ENCODE data around the gene ACSL4.

DNA sequence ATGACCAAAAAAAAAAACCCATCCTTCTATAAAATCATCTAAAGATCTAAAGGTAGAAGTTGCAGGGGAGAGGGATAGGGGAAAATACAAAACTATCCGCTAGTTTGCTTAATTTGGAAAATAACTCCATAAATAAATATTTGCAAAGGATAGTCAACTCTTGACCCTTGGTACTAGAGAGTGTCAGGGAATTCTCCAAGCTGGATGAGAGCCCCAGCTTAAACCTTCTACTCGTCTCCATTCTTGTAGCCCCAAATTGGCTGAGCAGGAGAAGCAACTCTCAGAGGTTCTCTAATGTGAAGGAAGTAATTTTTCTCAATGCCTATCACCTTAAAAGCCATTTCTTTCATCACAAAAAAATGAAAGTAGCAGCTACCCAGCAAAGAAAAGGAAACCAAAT lies 35.2 kb downstream of the ACSL4 start:
- TF ChIP-seq, protein P1, sequence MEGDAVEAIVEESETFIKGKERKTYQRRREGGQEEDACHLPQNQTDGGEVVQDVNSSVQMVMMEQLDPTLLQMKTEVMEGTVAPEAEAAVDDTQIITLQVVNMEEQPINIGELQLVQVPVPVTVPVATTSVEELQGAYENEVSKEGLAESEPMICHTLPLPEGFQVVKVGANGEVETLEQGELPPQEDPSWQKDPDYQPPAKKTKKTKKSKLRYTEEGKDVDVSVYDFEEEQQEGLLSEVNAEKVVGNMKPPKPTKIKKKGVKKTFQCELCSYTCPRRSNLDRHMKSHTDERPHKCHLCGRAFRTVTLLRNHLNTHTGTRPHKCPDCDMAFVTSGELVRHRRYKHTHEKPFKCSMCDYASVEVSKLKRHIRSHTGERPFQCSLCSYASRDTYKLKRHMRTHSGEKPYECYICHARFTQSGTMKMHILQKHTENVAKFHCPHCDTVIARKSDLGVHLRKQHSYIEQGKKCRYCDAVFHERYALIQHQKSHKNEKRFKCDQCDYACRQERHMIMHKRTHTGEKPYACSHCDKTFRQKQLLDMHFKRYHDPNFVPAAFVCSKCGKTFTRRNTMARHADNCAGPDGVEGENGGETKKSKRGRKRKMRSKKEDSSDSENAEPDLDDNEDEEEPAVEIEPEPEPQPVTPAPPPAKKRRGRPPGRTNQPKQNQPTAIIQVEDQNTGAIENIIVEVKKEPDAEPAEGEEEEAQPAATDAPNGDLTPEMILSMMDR (IDR thresholded peaks at IDR 0.05; ENCODE audit: low read depth, low read length), result no peak
- no peak for TF ChIP-seq MYC (IDR thresholded peaks at IDR 0.05; ENCODE audit: low read depth, low read length)
- TF ChIP-seq, protein P2, sequence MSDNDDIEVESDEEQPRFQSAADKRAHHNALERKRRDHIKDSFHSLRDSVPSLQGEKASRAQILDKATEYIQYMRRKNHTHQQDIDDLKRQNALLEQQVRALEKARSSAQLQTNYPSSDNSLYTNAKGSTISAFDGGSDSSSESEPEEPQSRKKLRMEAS (IDR thresholded peaks at IDR 0.05; ENCODE audit: low read depth, low read length), result no peak

All from NB4 (cell line).